Naive B cell (primary cell): ENCODE data around the gene TBC1D22B. TPM values are rescaled to one million over a fixed set of nuclear protein-coding genes. Genes with fewer than 3 reads are reported as not detected.
"Not testable (repeated sequence)": the region's sequence is repeated elsewhere in the genome, so short reads cannot be mapped to it uniquely, and the experiment has no call there.

Source experiments
- ATAC-seq, 2 donors: fragments of 150-1000 bp; cut with Tn5 transposase; 2 replicates each; pipeline ENCODE4 v1.10.0; 2021; ENCODE audit warnings: low read depth in 2 of 2, mild to moderate bottlenecking in 2 of 2, moderate library complexity in 2 of 2
- DNase-seq: peaks from one replicate; pipeline ENCODE4 v3.0.0; 2022
- H3K27ac Mint-ChIP-seq, 6 donors: one replicate each; pipeline ENCODE4 v1.8.0; 2020 to 2022; ENCODE audit warnings: mild to moderate bottlenecking in 6 of 6, mixed read lengths in 6 of 6, moderate library complexity in 5 of 6, inconsistent platforms in 2 of 6
- H3K27me3 Mint-ChIP-seq, 3 donors: one replicate each; pipeline ENCODE4 v1.8.0; 2021 to 2022; ENCODE audit warnings: mixed read lengths in 3 of 3, mild to moderate bottlenecking in 1 of 3
- H3K36me3 Mint-ChIP-seq, 2 donors: one replicate each; pipeline ENCODE4 v1.8.0; 2020 to 2022; ENCODE audit warnings: mixed read lengths in 2 of 2, inconsistent platforms in 1 of 2, mild to moderate bottlenecking in 1 of 2
- H3K4me1 Mint-ChIP-seq, 3 donors: one replicate each; pipeline ENCODE4 v1.8.0; 2020 to 2022; ENCODE audit warnings: mixed read lengths in 3 of 3, inconsistent platforms in 1 of 3, mild to moderate bottlenecking in 1 of 3, moderate library complexity in 1 of 3
- H3K4me3 Mint-ChIP-seq, 8 donors: one replicate each; pipeline ENCODE4 v1.8.0; 2020 to 2022; ENCODE audit warnings: mild to moderate bottlenecking in 8 of 8, mixed read lengths in 8 of 8, moderate library complexity in 8 of 8, inconsistent platforms in 2 of 8
- H3K9me3 Mint-ChIP-seq, 7 donors: one replicate each; pipeline ENCODE4 v1.8.0; 2020 to 2022; ENCODE audit warnings: mixed read lengths in 7 of 7, mild to moderate bottlenecking in 5 of 7, inconsistent platforms in 2 of 7, moderate library complexity in 1 of 7
- polyA plus RNA-seq, 6 donors: library from polyadenylated mRNA; unstranded; fragments of 300-500 nt; fragmentation: Illumina TruSeq; gene quantifications; one replicate each; pipeline ENCODE4 v1.2.3, GENCODE V29; 2021; ENCODE audit warnings: low read depth in 6 of 6

The TBC1D22B gene
- polyA plus RNA-seq, 6 donors from 2014 or later = 4.6 to 9.3 (median 6.1) TPM

DNA sequence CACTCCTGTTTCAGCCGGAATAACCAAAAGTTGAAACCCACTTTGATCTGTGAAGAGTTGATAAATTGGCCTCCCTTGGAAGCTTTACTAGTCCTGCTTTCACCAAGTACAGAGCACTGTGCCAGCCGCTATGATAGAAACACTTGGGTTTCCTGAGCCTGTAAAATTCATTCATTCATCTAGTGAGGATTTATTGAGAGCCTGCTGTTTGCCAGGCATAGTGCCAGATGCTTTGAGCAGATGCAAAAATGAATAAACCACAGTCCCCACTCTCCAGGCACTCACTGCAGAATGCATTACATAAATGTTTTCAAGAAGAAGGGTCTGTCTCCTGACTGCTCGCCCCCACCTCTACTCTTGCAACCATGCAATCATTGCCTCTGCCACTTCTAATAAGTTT lies 25.7 kb downstream of the TBC1D22B start:
- DNase-seq (no peak), ATAC-seq (no peak)
- no peaks in the 10 kb centered on the region for H3K9me3 Mint-ChIP-seq
- H3K4me3 Mint-ChIP-seq = no peak overlapping the region
- H3K36me3 Mint-ChIP-seq = peaks cover 31 to 44% of the 10 kb centered on the region in 2 donors
- peaks cover 7 to 12% (median 11%) of the 10 kb centered on the region in 3 donors for H3K4me1 Mint-ChIP-seq
- no peaks in the 10 kb centered on the region for H3K27me3 Mint-ChIP-seq
- peak overlapping the region in 1 of 6 donors; percentile 67 for H3K27ac Mint-ChIP-seq

DNA sequence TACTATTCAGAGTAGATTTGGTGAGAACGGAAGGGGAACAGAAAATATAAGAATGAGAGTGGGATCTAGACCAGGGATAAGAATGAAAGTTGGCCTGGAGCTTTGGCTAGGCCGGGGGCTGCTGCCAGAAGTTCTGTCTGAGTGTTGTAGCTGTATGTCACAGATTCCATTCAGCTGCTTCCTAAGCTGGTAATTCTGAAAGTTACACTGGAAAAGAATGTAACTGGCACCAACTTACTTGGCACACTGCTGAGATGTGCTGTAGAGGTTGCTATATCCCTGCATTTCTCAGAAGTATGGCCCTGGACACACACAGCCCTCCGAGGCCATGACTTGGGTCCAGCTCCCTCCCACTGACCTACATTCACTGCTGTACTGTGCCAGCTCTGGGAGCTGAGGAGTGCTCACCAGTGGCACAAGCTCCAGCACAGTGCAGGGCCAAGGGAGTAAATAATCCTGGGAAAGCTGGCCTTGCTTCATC lies 26.1 kb downstream of the TBC1D22B start:
- ATAC-seq = no peak
- Mint-ChIP-seq H3K9me3 (no peaks in the 10 kb centered on the region), H3K27ac (peak overlapping the region in 1 of 6 donors; percentile 67), H3K4me1 (peaks cover 7 to 10% (median 8%) of the 10 kb centered on the region in 3 donors), H3K27me3 (no peaks in the 10 kb centered on the region), H3K4me3 (no peak overlapping the region), H3K36me3 (peaks cover 31 to 44% of the 10 kb centered on the region in 2 donors)
- no peak for DNase-seq

DNA sequence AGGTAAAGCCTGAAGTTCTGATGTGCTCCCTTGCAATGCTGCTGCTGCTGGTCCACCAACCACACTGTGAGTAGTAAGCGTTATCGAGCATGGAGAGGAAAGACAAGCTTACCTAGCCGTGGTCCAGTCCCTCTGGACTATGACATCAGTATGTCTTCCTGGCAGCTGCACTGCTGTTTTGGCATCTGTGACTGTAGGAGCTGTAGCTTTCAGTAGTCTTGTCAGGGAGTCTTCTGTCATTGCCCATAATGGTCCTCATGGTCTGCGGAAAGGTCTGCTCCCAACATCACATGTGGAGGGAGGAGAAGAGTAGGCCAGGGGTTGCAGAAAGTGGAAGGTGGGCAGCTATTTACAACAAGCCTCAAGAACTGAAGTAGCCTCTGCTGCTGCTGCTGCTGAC lies 27.2 kb downstream of the TBC1D22B start:
- DNase-seq (no peak), ATAC-seq (no peak)
- H3K36me3 Mint-ChIP-seq = peaks cover 26 to 42% of the 10 kb centered on the region in 2 donors
- H3K27me3 Mint-ChIP-seq = no peaks in the 10 kb centered on the region
- H3K4me1 Mint-ChIP-seq = peaks cover 5 to 10% (median 7%) of the 10 kb centered on the region in 3 donors
- peak overlapping the region in 1 of 8 donors; percentile 15 for H3K4me3 Mint-ChIP-seq
- no peaks in the 10 kb centered on the region for H3K9me3 Mint-ChIP-seq
- H3K27ac Mint-ChIP-seq = peak overlapping the region in 1 of 6 donors; percentile 49

DNA sequence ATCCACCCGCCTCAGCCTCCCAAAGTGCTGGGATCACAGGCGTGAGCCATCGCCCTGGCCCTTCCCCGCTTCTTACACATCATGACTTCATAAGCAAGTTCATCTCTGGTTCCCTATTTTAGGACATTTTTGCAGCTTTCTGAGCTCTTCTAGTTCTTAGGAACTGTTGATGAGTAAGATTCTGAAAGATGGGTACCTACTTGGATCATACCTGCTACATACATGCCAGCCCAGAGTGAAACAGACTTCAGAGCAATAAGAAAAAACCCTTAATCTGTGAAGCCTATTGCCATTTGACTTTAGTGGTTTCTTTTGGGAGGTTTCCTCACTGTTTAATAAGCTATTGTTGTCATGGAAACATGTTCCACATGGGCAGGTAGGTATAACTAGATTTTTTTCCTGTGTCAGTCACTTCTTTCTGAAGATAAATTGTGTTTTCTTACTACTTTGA lies 28.3 kb downstream of the TBC1D22B start:
- peak overlapping the region in 1 of 6 donors; percentile 45 for H3K27ac Mint-ChIP-seq

DNA sequence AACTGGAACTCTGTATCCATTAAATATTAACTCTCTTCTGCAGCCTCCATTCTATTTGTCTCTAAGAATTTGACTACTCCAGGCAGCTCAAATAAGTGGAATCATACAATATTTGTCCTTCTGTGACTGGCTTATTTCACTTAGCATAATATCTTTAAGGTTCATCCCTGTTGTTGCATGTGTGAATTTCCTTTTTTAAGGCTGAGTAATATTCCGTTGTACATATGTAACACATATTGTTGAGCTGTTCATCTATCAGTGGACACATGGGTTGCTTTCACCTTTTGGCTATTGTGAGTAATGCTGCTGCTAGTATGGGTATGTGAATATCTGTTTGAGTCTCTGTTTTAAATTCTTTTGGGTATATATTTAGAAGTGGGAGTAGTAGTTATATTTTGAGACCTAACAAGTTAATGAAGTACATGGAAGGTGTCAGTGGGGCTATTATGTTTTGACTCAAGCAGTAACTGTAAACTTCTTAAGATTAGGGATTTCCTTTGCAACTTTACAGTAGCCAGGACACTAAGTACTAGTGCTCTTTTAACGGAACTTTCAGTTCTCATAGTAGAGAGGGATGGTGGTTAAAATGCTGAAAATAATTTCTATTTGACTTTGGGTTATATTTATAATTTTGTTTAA lies 30.1 kb downstream of the TBC1D22B start:
- no peak for DNase-seq
- peaks cover 39 to 52% of the 10 kb centered on the region in 2 donors for H3K36me3 Mint-ChIP-seq
- H3K27me3 Mint-ChIP-seq = no peaks in the 10 kb centered on the region
- no peak overlapping the region for H3K4me3 Mint-ChIP-seq
- no peaks in the 10 kb centered on the region for H3K9me3 Mint-ChIP-seq
- ATAC-seq = no peak
- no peak overlapping the region for H3K27ac Mint-ChIP-seq
- H3K4me1 Mint-ChIP-seq = peaks cover 4 to 12% (median 10%) of the 10 kb centered on the region in 3 donors

More for the DNA sequence above, 28.3 kb downstream of the TBC1D22B start:
- Mint-ChIP-seq H3K4me1 (peaks cover 4 to 10% (median 7%) of the 10 kb centered on the region in 3 donors), H3K36me3 (peaks cover 23 to 41% of the 10 kb centered on the region in 2 donors), H3K27me3 (no peaks in the 10 kb centered on the region), H3K9me3 (no peaks in the 10 kb centered on the region), H3K4me3 (no peak overlapping the region)
- ATAC-seq = peak; percentile 76
- DNase-seq = peak; percentile 25

DNA sequence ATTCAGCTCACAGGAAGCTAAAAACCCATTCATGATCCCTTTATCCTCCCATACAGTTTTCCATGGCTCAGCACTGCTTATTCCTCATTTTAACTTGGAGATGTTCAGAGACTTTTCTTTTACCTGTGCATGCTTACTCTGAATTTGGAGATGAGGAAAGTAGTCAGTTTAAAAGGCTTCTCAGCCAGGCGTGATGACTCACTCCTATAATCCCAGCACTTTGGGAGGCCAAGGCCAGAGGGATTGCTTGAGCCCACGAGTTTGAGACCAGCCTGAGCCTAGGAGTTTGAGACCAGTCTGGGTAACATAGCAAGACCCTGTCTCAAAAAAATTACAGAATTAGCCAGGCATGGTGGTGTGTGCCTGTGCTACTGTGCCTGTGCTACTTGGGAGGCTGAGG lies 30.7 kb downstream of the TBC1D22B start:
- no peaks in the 10 kb centered on the region for H3K27me3 Mint-ChIP-seq
- H3K4me1 Mint-ChIP-seq = peaks cover 4 to 12% (median 10%) of the 10 kb centered on the region in 3 donors
- ATAC-seq (no peak), DNase-seq (no peak)
- peaks cover 36 to 47% of the 10 kb centered on the region in 2 donors for H3K36me3 Mint-ChIP-seq
- no peaks in the 10 kb centered on the region for H3K9me3 Mint-ChIP-seq
- no peak overlapping the region for H3K4me3 Mint-ChIP-seq
- H3K27ac Mint-ChIP-seq = no peak overlapping the region

DNA sequence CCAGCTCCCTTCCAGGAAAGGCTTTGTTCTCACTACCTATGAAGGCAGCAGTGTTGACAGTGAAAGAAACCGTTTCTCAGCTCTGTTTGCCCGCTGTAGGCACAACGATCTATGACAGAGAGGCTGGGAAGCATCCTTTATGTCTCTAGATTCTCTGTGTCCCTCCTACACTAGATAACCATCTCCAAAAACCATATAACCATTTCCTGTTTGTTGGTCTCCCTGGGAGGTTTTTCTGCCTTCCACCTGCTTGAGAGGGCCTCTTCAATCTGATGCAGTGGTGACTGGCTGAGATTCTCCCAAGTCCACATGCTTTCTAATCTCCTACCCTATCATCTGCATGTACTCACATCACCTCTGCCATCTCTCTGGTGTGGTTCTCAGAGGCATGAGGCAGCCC lies 32.4 kb downstream of the TBC1D22B start:
- no peaks in the 10 kb centered on the region for H3K27me3 Mint-ChIP-seq

DNA sequence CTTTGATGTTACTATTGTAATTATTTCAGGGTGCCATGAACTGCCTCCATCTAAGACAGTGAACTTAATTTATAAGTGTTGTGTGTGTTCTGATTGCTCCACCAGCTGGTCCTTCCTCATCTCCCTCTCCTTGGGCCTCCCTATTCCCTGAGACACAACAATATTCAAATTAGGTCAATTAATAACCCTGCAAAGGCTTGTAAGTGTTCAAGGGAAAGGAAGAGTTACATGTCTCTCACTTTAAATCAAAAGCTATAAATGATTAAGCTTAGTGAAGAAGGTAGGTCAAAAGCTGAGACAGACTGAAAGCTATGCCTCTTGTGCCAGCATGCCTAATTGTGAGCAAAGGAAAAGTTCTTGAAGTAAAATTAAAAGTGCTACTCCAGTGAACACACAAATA lies 35.9 kb downstream of the TBC1D22B start:
- DNase-seq (no peak), ATAC-seq (no peak)
- H3K27me3 Mint-ChIP-seq = no peaks in the 10 kb centered on the region
- H3K36me3 Mint-ChIP-seq = peaks cover 31 to 53% of the 10 kb centered on the region in 2 donors
- peaks cover 0 to 2% (median 0%) of the 10 kb centered on the region in 7 donors for H3K9me3 Mint-ChIP-seq
- H3K4me1 Mint-ChIP-seq = peaks cover 0 to 5% (median 0%) of the 10 kb centered on the region in 3 donors
- no peak overlapping the region for H3K27ac Mint-ChIP-seq
- no peak overlapping the region for H3K4me3 Mint-ChIP-seq

More for the DNA sequence above, 32.4 kb downstream of the TBC1D22B start:
- DNase-seq = no peak
- peaks cover 4 to 12% (median 8%) of the 10 kb centered on the region in 3 donors for H3K4me1 Mint-ChIP-seq
- no peak overlapping the region for H3K4me3 Mint-ChIP-seq
- ATAC-seq = no peak
- no peaks in the 10 kb centered on the region for H3K9me3 Mint-ChIP-seq
- peaks cover 36 to 43% of the 10 kb centered on the region in 2 donors for H3K36me3 Mint-ChIP-seq
- peak overlapping the region in 1 of 6 donors; percentile 92 for H3K27ac Mint-ChIP-seq

DNA sequence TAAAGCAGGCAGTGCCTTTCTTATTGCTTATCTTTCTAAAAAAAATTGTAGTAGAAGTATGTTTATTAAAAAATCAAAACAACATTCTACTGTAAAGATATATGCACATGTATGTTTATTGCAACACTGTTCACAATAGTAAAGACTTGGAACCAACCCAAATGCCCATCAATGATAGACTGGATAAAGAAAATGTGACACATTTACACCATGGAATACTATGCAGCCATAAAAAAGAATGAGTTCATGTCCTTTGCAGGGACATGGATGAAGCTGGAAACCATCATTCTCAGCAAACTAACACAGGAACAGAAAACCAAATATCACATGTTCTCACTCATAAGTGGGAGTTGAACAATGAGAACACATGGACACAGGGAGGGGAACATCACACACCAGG lies 40.1 kb downstream of the TBC1D22B start:
- H3K9me3 Mint-ChIP-seq, DNase-seq, H3K4me3 Mint-ChIP-seq, H3K27ac Mint-ChIP-seq, H3K4me1 Mint-ChIP-seq, ATAC-seq, H3K27me3 Mint-ChIP-seq: not testable (repeated sequence)
- H3K36me3 Mint-ChIP-seq = peaks cover 16 to 44% of the 10 kb centered on the region in 2 donors

DNA sequence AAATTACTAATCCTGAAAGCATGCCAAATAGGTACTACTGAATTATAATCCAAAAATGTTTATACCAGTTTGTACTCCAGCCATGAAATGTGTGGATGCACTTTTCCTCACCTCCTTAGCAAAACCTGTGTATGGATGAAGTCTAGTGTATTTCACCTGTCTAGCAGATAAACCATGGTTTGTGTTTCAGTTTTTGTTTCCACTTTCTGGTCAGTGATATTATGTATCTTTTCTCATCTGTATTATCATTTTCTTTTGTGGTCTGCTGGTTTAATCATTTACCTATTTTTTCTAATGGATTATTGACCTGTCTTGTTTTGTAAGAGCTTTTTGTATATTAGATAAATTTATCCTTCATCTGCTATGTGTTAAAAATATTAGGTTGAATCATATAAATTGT lies 41.4 kb downstream of the TBC1D22B start:
- no peaks in the 10 kb centered on the region for H3K27me3 Mint-ChIP-seq
- H3K4me1 Mint-ChIP-seq = peaks cover 0 to 10% (median 4%) of the 10 kb centered on the region in 3 donors
- no peak overlapping the region for H3K4me3 Mint-ChIP-seq
- H3K27ac Mint-ChIP-seq = no peak overlapping the region
- H3K36me3 Mint-ChIP-seq = peaks cover 21 to 44% of the 10 kb centered on the region in 2 donors
- DNase-seq = no peak
- ATAC-seq = no peak
- peaks cover 0 to 2% (median 0%) of the 10 kb centered on the region in 7 donors for H3K9me3 Mint-ChIP-seq

DNA sequence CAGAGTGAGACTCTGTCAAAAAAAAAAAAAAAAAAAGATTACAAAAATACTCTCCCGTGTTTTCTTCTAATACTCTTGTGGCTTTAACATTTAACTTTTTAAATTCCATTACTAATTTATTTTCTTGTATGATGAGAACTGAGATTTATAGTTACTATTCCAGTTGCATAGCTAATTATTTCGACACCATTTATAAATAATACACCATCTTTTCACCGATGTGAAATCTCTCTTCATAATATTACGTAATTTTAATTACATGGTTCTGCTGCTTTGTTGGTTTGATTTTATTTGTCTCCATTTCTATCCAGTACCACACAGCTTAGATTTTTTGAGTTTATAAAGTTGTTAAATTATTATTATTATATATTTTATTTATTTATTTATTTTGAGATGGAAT lies 42.4 kb downstream of the TBC1D22B start:
- H3K27me3 Mint-ChIP-seq = no peaks in the 10 kb centered on the region
- no peak overlapping the region for H3K4me3 Mint-ChIP-seq
- DNase-seq (no peak), ATAC-seq (no peak)
- H3K27ac Mint-ChIP-seq = no peak overlapping the region
- H3K36me3 Mint-ChIP-seq = peaks cover 29 to 53% of the 10 kb centered on the region in 2 donors
- H3K4me1 Mint-ChIP-seq = peaks cover 0 to 10% (median 4%) of the 10 kb centered on the region in 3 donors
- peaks cover 0 to 2% (median 0%) of the 10 kb centered on the region in 7 donors for H3K9me3 Mint-ChIP-seq

DNA sequence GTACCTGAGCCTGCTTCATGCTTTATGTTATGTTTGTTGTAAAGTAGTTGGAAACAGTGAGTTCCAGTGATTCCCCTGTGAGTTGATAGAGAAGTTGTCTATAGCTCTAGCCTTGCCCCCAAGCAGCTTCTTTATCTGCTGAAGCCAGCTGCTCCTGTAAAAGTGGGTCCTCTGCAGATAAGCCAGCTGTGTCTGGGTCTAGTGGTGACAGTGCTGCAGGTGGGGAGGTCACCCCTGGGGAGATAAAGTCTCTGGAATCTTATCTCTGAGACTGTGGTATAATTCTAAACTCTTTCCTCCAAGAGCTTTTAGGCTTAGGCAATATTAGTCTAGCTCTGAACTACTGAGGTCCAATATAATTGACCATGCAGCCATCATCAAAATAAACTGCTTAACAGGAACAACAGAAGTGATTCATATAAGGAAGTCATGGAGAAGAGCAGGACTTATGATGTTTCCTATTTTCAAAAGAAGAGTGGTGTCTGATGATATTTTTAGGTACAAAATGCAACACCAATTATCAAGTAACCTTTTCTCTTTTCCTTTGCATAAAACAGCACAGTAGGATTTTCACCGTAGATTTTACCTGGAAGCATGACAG lies 44.6 kb downstream of the TBC1D22B start:
- no peaks in the 10 kb centered on the region for H3K9me3 Mint-ChIP-seq
- peaks cover 23 to 43% of the 10 kb centered on the region in 2 donors for H3K36me3 Mint-ChIP-seq

DNA sequence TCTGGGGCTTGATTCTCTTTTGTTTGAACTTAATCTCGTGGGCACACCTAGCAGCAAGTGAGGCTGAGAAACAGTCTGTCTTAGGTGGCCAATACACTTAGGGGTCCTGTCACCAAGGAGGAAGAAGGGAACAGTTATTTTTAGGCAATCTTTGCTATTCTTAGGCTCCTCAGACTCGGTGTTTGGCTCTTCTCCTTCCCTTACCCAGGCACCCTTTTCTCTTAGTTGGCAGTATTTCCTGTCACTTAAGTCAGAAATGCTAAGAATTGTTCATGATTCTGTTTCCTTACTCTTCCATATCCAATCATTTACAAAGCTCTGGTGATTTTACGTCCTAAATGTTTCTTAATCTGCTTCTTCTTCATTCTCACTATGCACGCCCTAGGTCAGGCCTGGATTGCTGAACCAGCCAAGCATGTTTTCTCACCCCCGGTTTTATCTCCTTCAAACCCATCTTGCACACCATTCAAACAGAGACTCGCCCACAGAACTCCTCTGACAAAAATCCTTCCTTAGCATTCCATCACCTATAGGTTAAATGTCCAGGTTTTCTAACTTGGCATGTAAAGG lies 45.6 kb downstream of the TBC1D22B start:
- no peaks in the 10 kb centered on the region for H3K27me3 Mint-ChIP-seq
- DNase-seq = no peak
- no peak for ATAC-seq
- peak overlapping the region in 1 of 8 donors; percentile 76 for H3K4me3 Mint-ChIP-seq
- H3K4me1 Mint-ChIP-seq = peaks cover 0 to 10% (median 4%) of the 10 kb centered on the region in 3 donors
- peaks cover 23 to 36% of the 10 kb centered on the region in 2 donors for H3K36me3 Mint-ChIP-seq
- H3K27ac Mint-ChIP-seq = peak overlapping the region in 3 of 6 donors; percentile 9 to 39 (median 36)
- H3K9me3 Mint-ChIP-seq = no peaks in the 10 kb centered on the region

More for the DNA sequence above, 44.6 kb downstream of the TBC1D22B start:
- ATAC-seq (no peak), DNase-seq (no peak)
- H3K4me1 Mint-ChIP-seq = peaks cover 0 to 10% (median 4%) of the 10 kb centered on the region in 3 donors
- no peaks in the 10 kb centered on the region for H3K27me3 Mint-ChIP-seq
- H3K4me3 Mint-ChIP-seq = no peak overlapping the region
- peak overlapping the region in 1 of 6 donors; percentile 37 for H3K27ac Mint-ChIP-seq
